B cell (primary cell): ENCODE measurements around the gene HSD17B1. TPM values are rescaled to one million over a fixed set of nuclear protein-coding genes. Genes with fewer than 3 reads are reported as not detected.

Experiments
- ATAC-seq: fragments of 200-7000 bp; cut with Tn5 transposase; one replicate; pipeline ENCODE4 v1.10.0; 2021; ENCODE audit warnings: low read depth, mild to moderate bottlenecking, moderate number of reproducible peaks, moderate library complexity
- CTCF ChIA-PET: fragments of 350-600 bp; sonication (Branson Sonifier 250); formaldehyde crosslinking; loops from one replicate; lab custom pipeline; 2021; ENCODE audit warnings: antibody characterized with exemption, inconsistent platforms; lab: Charles Lee
- POLR2A ChIA-PET: fragments of 350-600 bp; sonication (Branson Sonifier 250); formaldehyde crosslinking; loops from one replicate; lab custom pipeline; 2021; ENCODE audit warnings: antibody characterized with exemption; lab: Charles Lee
- DNase-seq: peaks from one replicate; pipeline ENCODE4 v3.0.0; 2013
- H2AFZ ChIP-seq: 2 replicates; pipeline ENCODE4 v1.6.1; 2012; ENCODE audit warnings: mild to moderate bottlenecking, low read depth, low read length; ENCODE audit not compliant: insufficient read depth, poor library complexity, severe bottlenecking
- H3K27ac ChIP-seq, 2 donors: 1 replicate in 1 of 2; 2 replicates in 1 of 2; pipeline ENCODE4 v1.5.1; 2012 to 2013; ENCODE audit warnings: low read length in 2 of 2, mild to moderate bottlenecking in 2 of 2, moderate library complexity in 1 of 2
- H3K27me3 ChIP-seq, 4 experiments: fragments of 200-600 bp in 1 of 4; sonication (generic) in 1 of 4; replicated peaks in 1 of 4; 1 replicate in 2 of 4; 2 replicates in 2 of 4; pipeline versions ENCODE4 v1.6.1 to v1.7.0; 2013 to 2016; ENCODE audit warnings: low read length in 3 of 4, mild to moderate bottlenecking in 2 of 4, mixed read lengths in 1 of 4, moderate library complexity in 1 of 4; ENCODE audit not compliant: insufficient read depth in 4 of 4, control insufficient read depth in 3 of 4; ENCODE audit errors: control extremely low read depth in 1 of 4
- H3K36me3 ChIP-seq, 2 experiments: replicated peaks in 1 of 2; 1 replicate in 1 of 2; 2 replicates in 1 of 2; pipeline versions ENCODE4 v1.6.1 to v1.7.1; 2013; ENCODE audit warnings: low read length in 1 of 2; ENCODE audit not compliant: insufficient read depth in 2 of 2, control insufficient read depth in 1 of 2; ENCODE audit errors: control extremely low read depth in 1 of 2, extremely low read depth in 1 of 2
- H3K4me1 ChIP-seq, 2 donors: fragments of 200-600 bp in 1 of 2; sonication (generic) in 1 of 2; 1 replicate in 1 of 2; 2 replicates in 1 of 2; pipeline versions ENCODE4 v1.5.1 to v1.6.1; 2013 to 2017; ENCODE audit warnings: low read length in 2 of 2; ENCODE audit not compliant: control insufficient read depth in 2 of 2, insufficient read depth in 2 of 2
- H3K4me2 ChIP-seq: replicated peaks from 2 replicates; pipeline ENCODE3; 2012; ENCODE audit warnings: mild to moderate bottlenecking, low read depth, low read length; ENCODE audit not compliant: poor library complexity, severe bottlenecking
- H3K4me3 ChIP-seq, 5 experiments: fragments of 200-600 bp in 1 of 5; sonication (generic) in 1 of 5; 1 replicate in 3 of 5; 2 replicates in 2 of 5; pipeline versions ENCODE4 v1.5.1 to v1.7.0; 2011 to 2016; ENCODE audit warnings: low read length in 4 of 5, mild to moderate bottlenecking in 4 of 5, low read depth in 2 of 5, control low read depth in 1 of 5, moderate library complexity in 1 of 5; ENCODE audit not compliant: insufficient read depth in 1 of 5; ENCODE audit errors: control extremely low read depth in 1 of 5, extremely low read depth in 1 of 5
- H3K79me2 ChIP-seq: fragments of 200-600 bp; sonication (generic); one replicate; pipeline ENCODE4 v1.6.0; 2016; ENCODE audit warnings: low read length; ENCODE audit not compliant: control insufficient read depth, insufficient read depth
- H3K9ac ChIP-seq: fragments of 200-600 bp; sonication (generic); 2 replicates; pipeline ENCODE4 v1.6.1; 2017; ENCODE audit warnings: mild to moderate bottlenecking, low read length, moderate library complexity
- H3K9me3 ChIP-seq, 3 donors: one replicate each; pipeline versions ENCODE4 v1.6.1 to v1.7.1; 2013; ENCODE audit warnings: low read length in 2 of 3; ENCODE audit not compliant: control insufficient read depth in 2 of 3, insufficient read depth in 1 of 3; ENCODE audit errors: control extremely low read depth in 1 of 3
- H4K20me1 ChIP-seq: 2 replicates; pipeline ENCODE4 v1.6.0; 2012; ENCODE audit warnings: mild to moderate bottlenecking, low read length; ENCODE audit not compliant: insufficient read depth, control insufficient read depth, poor library complexity, severe bottlenecking
- H3K27ac Mint-ChIP-seq: one replicate; pipeline ENCODE4 v1.8.0; 2021; ENCODE audit warnings: mixed read lengths
- H3K27me3 Mint-ChIP-seq: one replicate; pipeline ENCODE4 v1.8.0; 2021; ENCODE audit warnings: mixed read lengths
- H3K4me1 Mint-ChIP-seq: one replicate; pipeline ENCODE4 v1.8.0; 2021; ENCODE audit warnings: mixed read lengths
- H3K4me3 Mint-ChIP-seq: one replicate; pipeline ENCODE4 v1.8.0; 2021; ENCODE audit warnings: mixed read lengths
- H3K9me3 Mint-ChIP-seq: one replicate; pipeline ENCODE4 v1.8.0; 2022; ENCODE audit warnings: mixed read lengths; ENCODE audit not compliant: insufficient read depth
- CTCF ChIP-seq: fragments of 200-600 bp; IDR thresholded peaks from one replicate; pipeline ENCODE4 v1.8.0; 2022; ENCODE audit warnings: antibody characterized with exemption, mild to moderate bottlenecking
- EZH2 ChIP-seq: IDR thresholded peaks from 2 replicates; pipeline ENCODE4 v1.6.1; 2012; ENCODE audit warnings: borderline replicate concordance, low read depth, mild to moderate bottlenecking, moderate library complexity, low read length; ENCODE audit not compliant: insufficient read depth, poor library complexity, severe bottlenecking
- WGBS: methylation state at CpG from one replicate; pipeline ENCODE4 v1.1.5; 2013; ENCODE audit warnings: missing lambda C conversion rate; ENCODE audit not compliant: insufficient coverage; 5-methylcytosine and 5-hydroxymethylcytosine counted together
- intact Hi-C: fragments of 100-400 bp; cut with micrococcal nuclease; formaldehyde crosslinking; loops from one replicate; pipeline ENCODE4 v1.10.0; 2022
- polyA plus RNA-seq: library from polyadenylated mRNA; depleted of rRNA; stranded (reverse); fragments of >200 nt; gene quantifications from 2 replicates; pipeline ENCODE4 v1.2.3, GENCODE V29; 2012
- total RNA-seq, 2 donors: library from RNA; stranded (reverse); fragments of 120-200 nt in 1 of 2; gene quantifications; 1 replicate in 1 of 2; 2 replicates in 1 of 2; pipeline versions ENCODE4 v1.2.3 to v1.2.4, GENCODE V29; 2013 to 2022

Gene HSD17B1
- total and polyA plus RNA-seq, 2 donors (not counting 1 experiment from before 2014, with no cell fraction given) = 1.3 to 3.3 TPM

GRCh38 chr17:42514867-42515266, 37.9 kb upstream of the HSD17B1 start:
- Histone ChIP-seq H3K9me3 (no peaks in the 10 kb centered on the region), H2AFZ (no peak overlapping the region), H3K36me3 (peaks cover 0 to 46% of the 10 kb centered on the region in 2 experiments), H3K4me1 (peaks cover 0 to 8% of the 10 kb centered on the region in 2 donors), H3K4me3 (no peak overlapping the region), H3K9ac (no peak overlapping the region), H3K27me3 (no peaks in the 10 kb centered on the region), H3K79me2 (no peaks in the 10 kb centered on the region), H4K20me1 (no peaks in the 10 kb centered on the region), H3K27ac (no peak overlapping the region), H3K4me2 (no peak overlapping the region)
- no peak overlapping the region for H3K27ac Mint-ChIP-seq
- WGBS = 95% methylated on average over 3 of the region's 8 CpGs
- no peak overlapping the region for H3K4me3 Mint-ChIP-seq
- no peaks in the 10 kb centered on the region for H3K9me3 Mint-ChIP-seq
- intact Hi-C loops = loop anchor here (5.0 kb wide), 1 partner anchor 108 kb away; no protein-coding TSS in a partner anchor
- ATAC-seq (no peak), DNase-seq (no peak)
- ChIA-PET POLR2A (no interaction called here), CTCF (interaction anchor here (0.5 to 2.7 kb wide), 11 partner anchors 12 to 203 kb away, joined by 3 to 12 read pairs (median 3); partner anchors contain the start of gene CAVIN1)
- H3K27me3 Mint-ChIP-seq = no peaks in the 10 kb centered on the region
- H3K4me1 Mint-ChIP-seq = peaks cover 6% of the 10 kb centered on the region
- TF ChIP-seq CTCF = no peak
- no peak for TF ChIP-seq EZH2

GRCh38 chr17:42517516-42517915, 35.2 kb upstream of the HSD17B1 start:
- Mint-ChIP-seq H3K27ac (peak overlapping the region; percentile 53), H3K27me3 (no peaks in the 10 kb centered on the region), H3K4me1 (peaks cover 3% of the 10 kb centered on the region), H3K4me3 (no peak overlapping the region), H3K9me3 (no peaks in the 10 kb centered on the region)
- ChIA-PET POLR2A (no interaction called here), CTCF (interaction anchor here (0.6 to 5.7 kb wide), 27 partner anchors 8 to 267 kb away, joined by 3 to 70 read pairs (median 4); partner anchors contain the start of genes CAVIN1, NAGLU and STAT3)
- peak overlapping the region; percentile 43 for H3K4me2 ChIP-seq
- ATAC-seq (peak; percentile 90), DNase-seq (peak; percentile 87)
- H3K36me3 ChIP-seq = peaks cover 0 to 52% of the 10 kb centered on the region in 2 experiments
- H3K9me3 ChIP-seq = no peaks in the 10 kb centered on the region
- peaks cover 0 to 7% of the 10 kb centered on the region in 2 donors for H3K4me1 ChIP-seq
- no peak overlapping the region for H3K27ac ChIP-seq
- H2AFZ ChIP-seq = no peak overlapping the region
- H4K20me1 ChIP-seq = no peaks in the 10 kb centered on the region
- no peak overlapping the region for H3K4me3 ChIP-seq
- 3% methylated on average over 7 of the region's 9 CpGs for WGBS
- no peaks in the 10 kb centered on the region for H3K79me2 ChIP-seq
- no peak overlapping the region for H3K9ac ChIP-seq
- no peaks in the 10 kb centered on the region for H3K27me3 ChIP-seq
- intact Hi-C loops = loop anchor here (1.0 to 5.0 kb wide), 3 partner anchors 89 to 195 kb away; no protein-coding TSS in a partner anchor
- no peak for TF ChIP-seq EZH2
- TF ChIP-seq CTCF = peak; percentile 91
